Measurements from ENCODE around the gene FLOT1. TPM values are rescaled to one million over a fixed set of nuclear protein-coding genes. Genes with fewer than 3 reads are reported as not detected.
A peak's percentile ranks its signal among the peaks of the same experiment; 100 is the strongest.

Gene FLOT1
- polyA plus RNA-seq, 1 donor (not counting 4 experiments of a cell fraction or from before 2014, with no cell fraction given): 21.6 TPM

- dilution Hi-C loops (cut with MboI; ENCODE audit: extremely low pct_ligation_motif_present, low sequenced_read_pairs): no loop called here
- Histone ChIP-seq H3K4me2 (ENCODE audit: control insufficient read depth, extremely low read depth, insufficient read depth, low read depth, low read length) (peak overlapping the region; percentile 53), H3K4me1 (ENCODE audit: control insufficient read depth, extremely low read depth, insufficient read depth, low read length) (peaks cover 29% of the 10 kb centered on the region), H3K36me3 (ENCODE audit: control insufficient read depth in 2 of 2, extremely low read depth in 1 of 2, insufficient read depth in 2 of 2, low read length in 2 of 2) (peaks cover 8 to 18% of the 10 kb centered on the region in 2 experiments), H3K27me3 (ENCODE audit: control insufficient read depth, extremely low read depth, insufficient read depth, low read length) (no peaks in the 10 kb centered on the region), H3K79me2 (ENCODE audit: control insufficient read depth, insufficient read depth, low read length) (peaks cover 10% of the 10 kb centered on the region), H3K9me3 (ENCODE audit: control insufficient read depth, low read depth, low read length) (no peaks in the 10 kb centered on the region), H3K4me3 (ENCODE audit: control insufficient read depth in 2 of 3, extremely low read depth in 1 of 3, insufficient read depth in 2 of 3, low read depth in 1 of 3, low read length in 3 of 3) (peak overlapping the region in 2 of 3 experiments; percentile 66 to 85), H2AFZ (ENCODE audit: control insufficient read depth, low read length) (no peak overlapping the region), H3K9ac (ENCODE audit: control insufficient read depth, extremely low read depth, insufficient read depth, low read length) (peak overlapping the region; percentile 58), H3K9me1 (ENCODE audit: control insufficient read depth, extremely low read depth, insufficient read depth, low read length) (no peaks in the 10 kb centered on the region), H3K27ac (ENCODE audit: control insufficient read depth, insufficient read depth, low read length) (peak overlapping the region; percentile 59), H4K20me1 (ENCODE audit: control insufficient read depth, extremely low read depth, insufficient read depth, low read length) (peaks cover 11% of the 10 kb centered on the region)
- TF ChIP-seq CTCF (optimal IDR thresholded peaks at IDR 0.05 in 1 of 3, IDR thresholded peaks at IDR 0.05 in 1 of 3, conservative IDR thresholded peaks at IDR 0.05 in 1 of 3; ENCODE audit: extremely low read depth in 1 of 3, insufficient read depth in 2 of 3, low read length in 3 of 3): no peak
- no peak for TF ChIP-seq EZH2 (IDR thresholded peaks at IDR 0.05; ENCODE audit: low read length)
- DNase-seq (ENCODE audit: low read depth, low spot score) (no peak), FAIRE-seq (no peak)
Measured at GRCh38 chr6:30741063-30741779, 1.3 kb downstream of the FLOT1 start.

GRCh38 chr6:30740540-30740870, 2.0 kb downstream of the FLOT1 start:
- Histone ChIP-seq H3K36me3 (ENCODE audit: control insufficient read depth in 2 of 2, extremely low read depth in 1 of 2, insufficient read depth in 2 of 2, low read length in 2 of 2) (peaks cover 10 to 18% of the 10 kb centered on the region in 2 experiments), H3K79me2 (ENCODE audit: control insufficient read depth, insufficient read depth, low read length) (peaks cover 10% of the 10 kb centered on the region), H4K20me1 (ENCODE audit: control insufficient read depth, extremely low read depth, insufficient read depth, low read length) (peaks cover 11% of the 10 kb centered on the region), H3K27me3 (ENCODE audit: control insufficient read depth, extremely low read depth, insufficient read depth, low read length) (no peaks in the 10 kb centered on the region), H3K9ac (ENCODE audit: control insufficient read depth, extremely low read depth, insufficient read depth, low read length) (no peak overlapping the region), H3K27ac (ENCODE audit: control insufficient read depth, insufficient read depth, low read length) (no peak overlapping the region), H3K9me1 (ENCODE audit: control insufficient read depth, extremely low read depth, insufficient read depth, low read length) (no peaks in the 10 kb centered on the region), H2AFZ (ENCODE audit: control insufficient read depth, low read length) (no peak overlapping the region), H3K9me3 (ENCODE audit: control insufficient read depth, low read depth, low read length) (no peaks in the 10 kb centered on the region), H3K4me3 (ENCODE audit: control insufficient read depth in 2 of 3, extremely low read depth in 1 of 3, insufficient read depth in 2 of 3, low read depth in 1 of 3, low read length in 3 of 3) (no peak overlapping the region), H3K4me1 (ENCODE audit: control insufficient read depth, extremely low read depth, insufficient read depth, low read length) (peaks cover 25% of the 10 kb centered on the region), H3K4me2 (ENCODE audit: control insufficient read depth, extremely low read depth, insufficient read depth, low read depth, low read length) (no peak overlapping the region)
- no peak for FAIRE-seq
- no peak for TF ChIP-seq EZH2 (IDR thresholded peaks at IDR 0.05; ENCODE audit: low read length)
- dilution Hi-C loops (cut with MboI; ENCODE audit: extremely low pct_ligation_motif_present, low sequenced_read_pairs): no loop called here
- DNase-seq (ENCODE audit: low read depth, low spot score): no peak

Measured in keratinocyte (primary cell).